ENCODE measurements around the gene TMEM164. TPM values are rescaled to one million over a fixed set of nuclear protein-coding genes. Genes with fewer than 3 reads are reported as not detected.

Gene TMEM164
- total RNA-seq, 1 donor from 2014 or later, result 14.9 TPM

DNA sequence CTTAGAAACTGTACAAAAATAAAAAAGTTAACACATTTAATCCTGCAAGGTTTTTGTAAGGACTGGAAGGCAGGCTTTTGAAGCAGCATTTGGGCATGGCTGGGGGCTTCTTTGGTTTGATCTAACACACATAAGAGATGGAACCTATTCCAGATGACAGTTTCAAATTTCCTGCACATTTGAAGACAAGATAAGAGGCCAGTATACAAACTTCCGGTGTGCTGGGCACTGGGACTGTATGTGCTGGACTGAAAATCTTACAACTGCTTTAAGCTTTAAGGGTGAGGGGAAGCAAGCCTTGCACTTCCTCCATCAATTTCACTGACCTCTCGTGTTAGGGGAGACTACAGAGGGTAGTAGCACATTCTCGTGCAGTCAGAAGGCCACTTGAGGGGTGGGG, 192.1 kb downstream of the TMEM164 start:
- no peaks in the 10 kb centered on the region for H3K9me3 Mint-ChIP-seq
- no peak overlapping the region for H3K4me3 Mint-ChIP-seq
- H3K27me3 Mint-ChIP-seq, result no peaks in the 10 kb centered on the region
- H3K4me1 Mint-ChIP-seq, result no peaks in the 10 kb centered on the region
- no peak for DNase-seq
- intact Hi-C loops (cut with micrococcal nuclease), result no loop called here
- peaks cover 5% of the 10 kb centered on the region for H3K36me3 Mint-ChIP-seq (ENCODE audit: low read depth)
- no peak overlapping the region for H3K27ac Mint-ChIP-seq

DNA sequence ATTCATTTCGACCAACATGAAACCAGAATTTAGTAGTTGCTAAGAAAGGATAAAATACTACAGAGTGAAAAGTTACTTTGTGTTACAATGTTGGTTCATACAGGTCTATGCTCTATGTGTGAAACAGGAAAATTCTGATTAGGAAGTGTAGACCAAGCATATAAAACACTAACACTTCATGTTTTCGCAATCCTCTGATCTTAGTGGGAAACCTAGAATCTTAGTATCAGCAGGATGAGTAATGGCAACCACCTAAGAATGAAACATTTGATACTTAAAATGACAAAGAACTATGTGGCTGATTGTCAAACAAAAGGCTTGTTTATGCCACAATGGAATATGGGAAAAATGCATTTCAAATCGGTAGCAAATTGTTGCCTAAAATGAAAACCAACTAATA, 198.9 kb downstream of the TMEM164 start:
- no peak for DNase-seq
- Mint-ChIP-seq H3K9me3 (no peaks in the 10 kb centered on the region), H3K27me3 (no peaks in the 10 kb centered on the region), H3K36me3 (ENCODE audit: low read depth) (peaks cover 10% of the 10 kb centered on the region), H3K4me1 (peaks cover 6% of the 10 kb centered on the region), H3K27ac (no peak overlapping the region), H3K4me3 (no peak overlapping the region)
- intact Hi-C loops (cut with micrococcal nuclease), result loop anchor here (10.0 kb wide), 1 partner anchor 113 kb away; the partner anchor contains the start of gene AMMECR1

DNA sequence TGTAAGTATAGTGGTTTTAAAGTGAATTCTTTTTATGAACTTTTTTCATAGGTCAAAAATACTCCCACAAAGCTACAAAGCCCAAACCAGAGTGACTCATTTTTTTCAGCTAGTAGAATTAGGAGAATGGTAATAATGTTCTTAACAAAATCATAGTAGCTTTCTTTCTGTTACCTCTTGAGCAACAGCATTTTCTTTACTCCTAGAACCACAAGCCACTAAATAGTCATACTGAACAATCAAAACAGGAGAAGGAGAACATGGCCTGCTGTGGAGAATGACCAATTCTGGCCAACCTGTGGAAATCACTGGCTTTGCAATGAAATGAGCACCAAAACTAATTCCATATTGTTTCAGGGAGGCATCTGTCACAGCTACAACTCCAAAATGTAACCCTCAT, 202.1 kb downstream of the TMEM164 start:
- Mint-ChIP-seq H3K36me3 (ENCODE audit: low read depth) (peaks cover 10% of the 10 kb centered on the region), H3K9me3 (no peaks in the 10 kb centered on the region), H3K27ac (no peak overlapping the region), H3K4me3 (no peak overlapping the region), H3K27me3 (no peaks in the 10 kb centered on the region), H3K4me1 (peaks cover 6% of the 10 kb centered on the region)
- intact Hi-C loops (cut with micrococcal nuclease), result loop anchor here (10.0 kb wide), 1 partner anchor 110 kb away; the partner anchor contains the start of gene AMMECR1
- DNase-seq, result no peak

- Mint-ChIP-seq H3K4me1 (peaks cover 6% of the 10 kb centered on the region), H3K27ac (no peak overlapping the region), H3K27me3 (no peaks in the 10 kb centered on the region), H3K36me3 (ENCODE audit: low read depth) (no peaks in the 10 kb centered on the region), H3K9me3 (no peaks in the 10 kb centered on the region), H3K4me3 (no peak overlapping the region)
- intact Hi-C loops (cut with micrococcal nuclease), result loop anchor here (10.0 kb wide), 1 partner anchor 107 kb away; the partner anchor contains the start of gene AMMECR1
- no peak for DNase-seq
These were observed 205.2 kb downstream of the TMEM164 start for GRCh38 chrX:110208092-110208491.

DNA sequence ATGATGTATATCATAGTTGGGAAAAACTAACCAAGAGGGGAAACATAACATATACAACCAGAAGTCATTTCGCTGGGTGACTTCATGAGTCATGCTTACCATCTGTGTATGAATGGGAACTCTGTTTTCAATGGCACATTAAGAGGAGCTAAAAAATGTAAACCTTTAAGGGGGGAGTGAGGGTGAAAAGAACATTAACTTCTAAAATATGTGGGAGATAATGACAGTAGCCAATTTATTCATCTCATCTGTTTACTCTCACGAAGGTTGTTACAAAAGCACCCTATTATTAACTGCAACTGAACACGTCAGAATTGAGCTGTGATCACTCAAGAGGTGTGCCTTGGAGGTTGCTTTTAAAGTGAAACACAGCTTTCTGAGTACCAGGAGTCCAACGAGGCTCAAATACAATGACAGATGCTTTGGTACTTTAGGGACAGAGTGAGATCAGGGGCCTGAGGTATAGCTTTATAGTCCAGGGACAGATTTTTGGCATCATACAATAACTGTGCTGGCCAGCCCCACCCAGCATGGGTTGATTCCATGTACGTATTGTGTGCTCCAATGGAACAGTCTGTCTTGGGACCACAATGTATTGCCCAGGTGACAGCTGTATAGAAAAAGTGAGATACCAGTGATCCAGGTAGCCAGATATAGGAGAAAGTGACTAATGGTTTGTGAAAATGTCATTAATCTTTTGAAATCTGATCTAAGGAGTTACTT, 207.7 kb downstream of the TMEM164 start:
- Mint-ChIP-seq H3K27ac (no peak overlapping the region), H3K4me1 (no peaks in the 10 kb centered on the region), H3K4me3 (no peak overlapping the region), H3K27me3 (no peaks in the 10 kb centered on the region), H3K9me3 (no peaks in the 10 kb centered on the region), H3K36me3 (ENCODE audit: low read depth) (peaks cover under 1% of the 10 kb centered on the region)
- intact Hi-C loops (cut with micrococcal nuclease), result no loop called here
- DNase-seq, result no peak

GRCh38 chrX:110211340-110211739, 208.4 kb downstream of the TMEM164 start:
- no peaks in the 10 kb centered on the region for H3K9me3 Mint-ChIP-seq
- intact Hi-C loops (cut with micrococcal nuclease), result no loop called here
- no peak for DNase-seq
- no peak overlapping the region for H3K27ac Mint-ChIP-seq
- no peaks in the 10 kb centered on the region for H3K4me1 Mint-ChIP-seq
- H3K36me3 Mint-ChIP-seq (ENCODE audit: low read depth), result peaks cover 3% of the 10 kb centered on the region
- no peaks in the 10 kb centered on the region for H3K27me3 Mint-ChIP-seq
- no peak overlapping the region for H3K4me3 Mint-ChIP-seq

- Mint-ChIP-seq H3K36me3 (ENCODE audit: low read depth) (peaks cover 3% of the 10 kb centered on the region), H3K27ac (no peak overlapping the region), H3K27me3 (no peaks in the 10 kb centered on the region), H3K4me1 (peaks cover 2% of the 10 kb centered on the region), H3K9me3 (no peaks in the 10 kb centered on the region), H3K4me3 (no peak overlapping the region)
- intact Hi-C loops (cut with micrococcal nuclease), result no loop called here
- no peak for DNase-seq
These were observed 209.4 kb downstream of the TMEM164 start for GRCh38 chrX:110212299-110212698.

DNA sequence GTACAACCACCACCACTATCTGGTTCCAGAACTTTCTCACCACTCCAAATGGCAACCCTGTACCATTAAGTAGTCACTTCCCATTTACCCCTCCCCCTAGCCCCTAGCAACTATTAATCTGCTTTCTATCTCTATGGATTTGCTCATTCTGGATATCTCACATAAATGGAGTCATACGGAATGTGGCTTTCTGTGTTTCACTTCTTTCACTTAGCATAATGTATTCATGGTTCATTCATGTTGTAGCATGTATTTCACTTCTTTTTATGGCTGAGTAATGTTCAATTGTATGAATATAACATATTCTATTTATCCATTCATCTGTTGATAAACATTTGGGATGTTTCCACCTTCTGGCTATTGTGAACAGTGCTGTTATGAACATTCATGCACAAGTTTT, 210.3 kb downstream of the TMEM164 start:
- peaks cover 3% of the 10 kb centered on the region for H3K36me3 Mint-ChIP-seq (ENCODE audit: low read depth)
- H3K27me3 Mint-ChIP-seq, result no peaks in the 10 kb centered on the region
- intact Hi-C loops (cut with micrococcal nuclease), result no loop called here
- H3K4me3 Mint-ChIP-seq, result no peak overlapping the region
- H3K9me3 Mint-ChIP-seq, result no peaks in the 10 kb centered on the region
- peaks cover 8% of the 10 kb centered on the region for H3K4me1 Mint-ChIP-seq
- H3K27ac Mint-ChIP-seq, result no peak overlapping the region
- no peak for DNase-seq

GRCh38 chrX:110214684-110215083, 211.8 kb downstream of the TMEM164 start:
- Mint-ChIP-seq H3K4me3 (no peak overlapping the region), H3K27ac (no peak overlapping the region), H3K27me3 (no peaks in the 10 kb centered on the region), H3K9me3 (no peaks in the 10 kb centered on the region), H3K4me1 (peaks cover 8% of the 10 kb centered on the region), H3K36me3 (ENCODE audit: low read depth) (peaks cover 3% of the 10 kb centered on the region)
- no peak for DNase-seq
- intact Hi-C loops (cut with micrococcal nuclease), result no loop called here

DNA sequence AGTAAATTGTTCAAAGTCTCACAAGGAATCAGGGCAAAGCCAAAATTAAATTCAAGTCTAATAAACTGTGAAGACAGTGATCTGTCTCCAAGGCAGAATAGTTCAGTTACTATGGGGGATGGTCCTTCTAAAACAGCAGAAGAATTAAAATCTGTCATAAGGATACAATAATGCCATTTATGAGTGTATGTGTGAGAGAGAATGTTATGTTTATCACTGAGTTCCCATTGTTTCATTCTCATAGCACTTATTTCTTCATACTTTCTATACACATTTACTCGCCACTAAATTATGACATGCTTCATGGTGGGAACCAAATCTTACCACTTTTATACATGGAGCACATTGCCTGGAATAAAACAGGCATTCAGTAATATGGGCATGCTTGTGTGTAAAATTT, 212.5 kb downstream of the TMEM164 start:
- intact Hi-C loops (cut with micrococcal nuclease), result no loop called here
- DNase-seq, result no peak
- Mint-ChIP-seq H3K4me1 (peaks cover 8% of the 10 kb centered on the region), H3K4me3 (no peak overlapping the region), H3K27ac (no peak overlapping the region), H3K27me3 (no peaks in the 10 kb centered on the region), H3K9me3 (no peaks in the 10 kb centered on the region), H3K36me3 (ENCODE audit: low read depth) (peaks cover 3% of the 10 kb centered on the region)

DNA sequence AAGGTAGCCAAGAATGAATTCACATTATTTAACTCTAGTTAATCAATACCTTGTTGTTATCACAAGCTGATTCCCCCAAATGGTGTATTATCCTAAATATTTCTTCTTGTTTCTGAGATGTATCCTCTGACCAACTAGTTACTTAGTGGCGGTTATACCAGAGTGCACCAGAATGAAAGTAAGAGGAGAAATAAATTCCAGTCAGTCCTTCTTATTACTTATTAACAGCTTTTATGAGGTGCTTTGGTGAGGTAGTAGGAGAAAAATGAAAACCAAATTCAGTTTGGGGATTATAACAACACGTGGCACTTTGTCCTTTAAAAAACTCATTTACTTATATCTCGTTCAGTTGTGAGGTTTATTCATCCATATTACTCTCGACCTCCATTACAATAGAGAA, 213.1 kb downstream of the TMEM164 start:
- peaks cover 8% of the 10 kb centered on the region for H3K4me1 Mint-ChIP-seq
- no peaks in the 10 kb centered on the region for H3K9me3 Mint-ChIP-seq
- no peak overlapping the region for H3K4me3 Mint-ChIP-seq
- no peak overlapping the region for H3K27ac Mint-ChIP-seq
- no peak for DNase-seq
- peaks cover 3% of the 10 kb centered on the region for H3K36me3 Mint-ChIP-seq (ENCODE audit: low read depth)
- intact Hi-C loops (cut with micrococcal nuclease), result no loop called here
- H3K27me3 Mint-ChIP-seq, result no peaks in the 10 kb centered on the region

GRCh38 chrX:110218591-110218990, 215.7 kb downstream of the TMEM164 start:
- Mint-ChIP-seq H3K9me3 (no peaks in the 10 kb centered on the region), H3K4me1 (peaks cover 10% of the 10 kb centered on the region), H3K27ac (no peak overlapping the region), H3K27me3 (no peaks in the 10 kb centered on the region), H3K4me3 (no peak overlapping the region), H3K36me3 (ENCODE audit: low read depth) (peaks cover 3% of the 10 kb centered on the region)
- intact Hi-C loops (cut with micrococcal nuclease), result no loop called here
- no peak for DNase-seq

GRCh38 chrX:110219920-110220319, 217.0 kb downstream of the TMEM164 start:
- intact Hi-C loops (cut with micrococcal nuclease), result no loop called here
- DNase-seq, result no peak
- Mint-ChIP-seq H3K4me3 (no peak overlapping the region), H3K9me3 (no peaks in the 10 kb centered on the region), H3K4me1 (peaks cover 10% of the 10 kb centered on the region), H3K27me3 (no peaks in the 10 kb centered on the region), H3K27ac (no peak overlapping the region), H3K36me3 (ENCODE audit: low read depth) (peaks cover 3% of the 10 kb centered on the region)

DNA sequence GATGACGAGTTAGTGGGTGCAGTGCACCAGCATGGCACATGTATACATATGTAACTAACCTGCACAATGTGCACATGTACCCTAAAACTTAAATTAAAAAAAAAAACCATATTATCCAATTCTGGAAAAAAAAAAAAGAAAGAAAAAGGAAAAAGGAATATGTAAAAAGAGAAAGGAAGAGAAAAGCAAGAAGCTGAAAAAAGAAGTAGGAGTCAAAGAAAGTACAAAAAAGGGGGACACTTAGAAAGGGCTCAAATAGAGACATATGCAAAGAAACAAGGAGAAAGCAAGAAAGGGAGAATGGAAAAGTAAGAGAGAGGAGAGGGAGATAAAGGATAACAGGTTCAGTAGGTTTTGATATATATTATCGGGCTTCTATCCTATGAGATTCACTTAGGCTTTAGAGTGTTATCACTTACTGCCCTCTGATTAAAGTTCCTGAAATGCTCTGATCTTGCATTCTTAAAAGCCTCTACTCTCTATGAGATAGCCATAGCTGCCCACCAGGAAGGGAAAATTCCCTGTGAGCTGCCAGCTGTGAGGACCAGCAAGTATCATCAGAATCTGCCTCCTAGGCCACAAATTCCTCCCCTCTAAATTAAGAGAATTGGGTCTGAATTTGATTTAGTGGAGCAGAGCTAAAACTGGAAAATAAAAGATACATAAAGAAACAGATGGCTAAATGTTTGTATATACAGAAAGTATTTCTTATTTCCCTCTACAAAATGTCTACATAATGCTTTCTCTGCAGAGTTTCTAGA, 219.8 kb downstream of the TMEM164 start:
- H3K4me1 Mint-ChIP-seq, result peaks cover 13% of the 10 kb centered on the region
- H3K4me3 Mint-ChIP-seq, result no peak overlapping the region
- no peaks in the 10 kb centered on the region for H3K27me3 Mint-ChIP-seq
- intact Hi-C loops (cut with micrococcal nuclease), result no loop called here
- no peak for DNase-seq
- H3K9me3 Mint-ChIP-seq, result no peaks in the 10 kb centered on the region
- no peaks in the 10 kb centered on the region for H3K36me3 Mint-ChIP-seq (ENCODE audit: low read depth)
- no peak overlapping the region for H3K27ac Mint-ChIP-seq

Measured in activated CD4-positive, alpha-beta T cell treated with anti-CD3 and anti-CD28 coated beads, Interleukin-2, amount 10 ng/mL, durations not matched to agents 24 days and 14 days (primary cell).